Activated CD4-positive, alpha-beta T cell treated with anti-CD3 and anti-CD28 coated beads, Interleukin-2, amount 50 U/mL, for 4 hours (primary cell): Measurements from ENCODE around the gene SLC5A1.
A peak's percentile ranks its signal among the peaks of the same experiment; 100 is the strongest.
"Not testable (repeated sequence)": the region's sequence is repeated elsewhere in the genome, so short reads cannot be mapped to it uniquely, and the experiment has no call there.

Experiments
- DNase-seq, 2 experiments: peaks; one replicate each; pipeline ENCODE4 v3.0.0-alpha.2; 2020

SLC5A1 gene

GRCh38 chr22:32097881-32098499 lies 54.9 kb downstream of the SLC5A1 start:
- DNase-seq: no peak

- no peak for DNase-seq
Measured at GRCh38 chr22:32100711-32101110, 57.6 kb downstream of the SLC5A1 start.

GRCh38 chr22:32103658-32104315 lies 60.7 kb downstream of the SLC5A1 start:
- DNase-seq: no peak

- DNase-seq: no peak
Measured at GRCh38 chr22:32106930-32107329, 63.9 kb downstream of the SLC5A1 start.

- no peak for DNase-seq
Measured at GRCh38 chr22:32112380-32112779, 69.3 kb downstream of the SLC5A1 start.

- DNase-seq: no peak
Measured at GRCh38 chr22:32119568-32120235, 76.6 kb downstream of the SLC5A1 start.

GRCh38 chr22:32120603-32121002 lies 77.5 kb downstream of the SLC5A1 start:
- DNase-seq: no peak

GRCh38 chr22:32122899-32123298 lies 79.8 kb downstream of the SLC5A1 start:
- DNase-seq: no peak

GRCh38 chr22:32123657-32124056 lies 80.6 kb downstream of the SLC5A1 start:
- DNase-seq: no peak

- DNase-seq: no peak
Measured at GRCh38 chr22:32127904-32128303, 84.8 kb downstream of the SLC5A1 start.

- DNase-seq: no peak
Measured at GRCh38 chr22:32130464-32130863, 87.4 kb downstream of the SLC5A1 start.

- no peak for DNase-seq
Measured at GRCh38 chr22:32132126-32132525, 89.1 kb downstream of the SLC5A1 start.

GRCh38 chr22:32132783-32133182 lies 89.7 kb downstream of the SLC5A1 start:
- DNase-seq: no peak

- not testable (repeated sequence) for DNase-seq
Measured at GRCh38 chr22:32134796-32135195, 91.7 kb downstream of the SLC5A1 start.

- not testable (repeated sequence) for DNase-seq
Measured at GRCh38 chr22:32135958-32136357, 92.9 kb downstream of the SLC5A1 start.

- DNase-seq: not testable (repeated sequence)
Measured at GRCh38 chr22:32136881-32137280, 93.8 kb downstream of the SLC5A1 start.

- peak; percentile 42 to 48 for DNase-seq
Measured at GRCh38 chr22:32137731-32138324, 94.8 kb downstream of the SLC5A1 start.

GRCh38 chr22:32138576-32138975 lies 95.5 kb downstream of the SLC5A1 start:
- DNase-seq: not testable (repeated sequence)

- not testable (repeated sequence) for DNase-seq
Measured at GRCh38 chr22:32140688-32141087, 97.6 kb downstream of the SLC5A1 start.

- DNase-seq: peak; percentile 17 to 35
Measured at GRCh38 chr22:32142600-32142999, 99.5 kb downstream of the SLC5A1 start.

- no peak for DNase-seq
Measured at GRCh38 chr22:32144496-32145274, 101.6 kb downstream of the SLC5A1 start.

GRCh38 chr22:32147128-32147527 lies 104.1 kb downstream of the SLC5A1 start:
- DNase-seq: not testable (repeated sequence)

- not testable (repeated sequence) for DNase-seq
Measured at GRCh38 chr22:32148372-32148771, 105.3 kb downstream of the SLC5A1 start.
